ENCODE results near the gene SCMH1. TPM values are rescaled to one million over a fixed set of nuclear protein-coding genes. Genes with fewer than 3 reads are reported as not detected.
"Not testable (repeated sequence)": the region's sequence is repeated elsewhere in the genome, so short reads cannot be mapped to it uniquely, and the experiment has no call there.

SCMH1 gene
- total RNA-seq, 1 experiment from 2014 or later, result 55.9 TPM

GRCh38 chr1:41200728-41201127, 41.4 kb downstream of the SCMH1 start:
- ChIA-PET CTCF (no interaction called here), POLR2A (no interaction called here)
- Mint-ChIP-seq H3K27ac (ENCODE audit: low read depth, unreplicated experiment) (no peak overlapping the region), H3K27me3 (ENCODE audit: insufficient read depth, unreplicated experiment) (no peaks in the 10 kb centered on the region), H3K9me3 (ENCODE audit: unreplicated experiment) (no peaks in the 10 kb centered on the region), H3K4me1 (ENCODE audit: insufficient read depth, unreplicated experiment) (no peaks in the 10 kb centered on the region), H3K4me3 (ENCODE audit: unreplicated experiment) (no peak overlapping the region), H3K36me3 (ENCODE audit: insufficient read depth, unreplicated experiment) (peaks cover 5% of the 10 kb centered on the region)
- no peak for TF ChIP-seq CTCF (IDR thresholded peaks at IDR 0.05; ENCODE audit: unreplicated experiment)
- intact Hi-C loops (cut with micrococcal nuclease), result no loop called here
- DNase-seq (ENCODE audit: unreplicated experiment), result no peak
- no TSS peak for BruUV-seq (replicated peaks)

GRCh38 chr1:41199375-41199774, 42.7 kb downstream of the SCMH1 start:
- H3K4me1 Mint-ChIP-seq (ENCODE audit: insufficient read depth, unreplicated experiment), result no peaks in the 10 kb centered on the region
- no peak overlapping the region for H3K4me3 Mint-ChIP-seq (ENCODE audit: unreplicated experiment)
- TF ChIP-seq CTCF (IDR thresholded peaks at IDR 0.05; ENCODE audit: unreplicated experiment), result no peak
- POLR2A ChIA-PET, result interaction anchor here (0.7 to 1.0 kb wide), 2 partner anchors 31 to 38 kb away, joined by 3 read pairs; no protein-coding TSS in a partner anchor
- H3K27me3 Mint-ChIP-seq (ENCODE audit: insufficient read depth, unreplicated experiment), result no peaks in the 10 kb centered on the region
- BruUV-seq (replicated peaks), result no TSS peak
- CTCF ChIA-PET, result interaction anchor here (0.9 kb wide), 1 partner anchor 13 kb away, joined by 4 read pairs; no protein-coding TSS in a partner anchor
- intact Hi-C loops (cut with micrococcal nuclease), result no loop called here
- no peak for DNase-seq (ENCODE audit: unreplicated experiment)
- no peaks in the 10 kb centered on the region for H3K9me3 Mint-ChIP-seq (ENCODE audit: unreplicated experiment)
- no peak overlapping the region for H3K27ac Mint-ChIP-seq (ENCODE audit: low read depth, unreplicated experiment)
- H3K36me3 Mint-ChIP-seq (ENCODE audit: insufficient read depth, unreplicated experiment), result peaks cover 5% of the 10 kb centered on the region

- TF ChIP-seq CTCF (IDR thresholded peaks at IDR 0.05; ENCODE audit: unreplicated experiment), result no peak
- Mint-ChIP-seq H3K9me3 (ENCODE audit: unreplicated experiment) (no peaks in the 10 kb centered on the region), H3K27me3 (ENCODE audit: insufficient read depth, unreplicated experiment) (no peaks in the 10 kb centered on the region), H3K36me3 (ENCODE audit: insufficient read depth, unreplicated experiment) (no peaks in the 10 kb centered on the region), H3K27ac (ENCODE audit: low read depth, unreplicated experiment) (no peak overlapping the region), H3K4me1 (ENCODE audit: insufficient read depth, unreplicated experiment) (peaks cover 6% of the 10 kb centered on the region), H3K4me3 (ENCODE audit: unreplicated experiment) (no peak overlapping the region)
- no peak for DNase-seq (ENCODE audit: unreplicated experiment)
- BruUV-seq (replicated peaks), result no TSS peak
- CTCF ChIA-PET, result interaction anchor here (0.7 kb wide), 1 partner anchor 12 kb away, joined by 4 read pairs; no protein-coding TSS in a partner anchor
- POLR2A ChIA-PET, result interaction anchor here (0.6 kb wide), 1 partner anchor 37 kb away, joined by 3 read pairs; no protein-coding TSS in a partner anchor
- intact Hi-C loops (cut with micrococcal nuclease), result no loop called here
Observed at GRCh38 chr1:41192456-41193178, 49.5 kb downstream of the SCMH1 start.

- no peak for TF ChIP-seq CTCF (IDR thresholded peaks at IDR 0.05; ENCODE audit: unreplicated experiment)
- Mint-ChIP-seq H3K9me3 (ENCODE audit: unreplicated experiment) (no peaks in the 10 kb centered on the region), H3K27me3 (ENCODE audit: insufficient read depth, unreplicated experiment) (no peaks in the 10 kb centered on the region), H3K4me1 (ENCODE audit: insufficient read depth, unreplicated experiment) (no peaks in the 10 kb centered on the region), H3K4me3 (ENCODE audit: unreplicated experiment) (no peak overlapping the region), H3K36me3 (ENCODE audit: insufficient read depth, unreplicated experiment) (no peaks in the 10 kb centered on the region), H3K27ac (ENCODE audit: low read depth, unreplicated experiment) (no peak overlapping the region)
- ChIA-PET POLR2A (interaction anchor here (1.1 kb wide), 1 partner anchor 9 kb away, joined by 3 read pairs; no protein-coding TSS in a partner anchor), CTCF (no interaction called here)
- no TSS peak for BruUV-seq (replicated peaks)
- intact Hi-C loops (cut with micrococcal nuclease), result no loop called here
- DNase-seq (ENCODE audit: unreplicated experiment), result no peak
Observed at GRCh38 chr1:41184446-41184845, 57.7 kb downstream of the SCMH1 start.

- H3K9me3 Mint-ChIP-seq (ENCODE audit: unreplicated experiment); BruUV-seq (replicated peaks); DNase-seq (ENCODE audit: unreplicated experiment); H3K27ac Mint-ChIP-seq (ENCODE audit: low read depth, unreplicated experiment); H3K36me3 Mint-ChIP-seq (ENCODE audit: insufficient read depth, unreplicated experiment); H3K27me3 Mint-ChIP-seq (ENCODE audit: insufficient read depth, unreplicated experiment); CTCF ChIA-PET; H3K4me3 Mint-ChIP-seq (ENCODE audit: unreplicated experiment); POLR2A ChIA-PET; intact Hi-C loops (cut with micrococcal nuclease): not testable (repeated sequence)
- H3K4me1 Mint-ChIP-seq (ENCODE audit: insufficient read depth, unreplicated experiment), result peaks cover 12% of the 10 kb centered on the region
Observed at GRCh38 chr1:41178230-41178629, 63.9 kb downstream of the SCMH1 start.
